ENCODE measurements around the gene RORC.
"Not testable (repeated sequence)": the region's sequence is repeated elsewhere in the genome, so short reads cannot be mapped to it uniquely, and the experiment has no call there.

The RORC gene

GRCh38 chr1:151803915-151804314, 27.7 kb downstream of the RORC start:
- DNase-seq = no peak

GRCh38 chr1:151803164-151803563, 28.4 kb downstream of the RORC start:
- DNase-seq = no peak

- no peak for DNase-seq
Observed at GRCh38 chr1:151802372-151802771, 29.2 kb downstream of the RORC start.

DNA sequence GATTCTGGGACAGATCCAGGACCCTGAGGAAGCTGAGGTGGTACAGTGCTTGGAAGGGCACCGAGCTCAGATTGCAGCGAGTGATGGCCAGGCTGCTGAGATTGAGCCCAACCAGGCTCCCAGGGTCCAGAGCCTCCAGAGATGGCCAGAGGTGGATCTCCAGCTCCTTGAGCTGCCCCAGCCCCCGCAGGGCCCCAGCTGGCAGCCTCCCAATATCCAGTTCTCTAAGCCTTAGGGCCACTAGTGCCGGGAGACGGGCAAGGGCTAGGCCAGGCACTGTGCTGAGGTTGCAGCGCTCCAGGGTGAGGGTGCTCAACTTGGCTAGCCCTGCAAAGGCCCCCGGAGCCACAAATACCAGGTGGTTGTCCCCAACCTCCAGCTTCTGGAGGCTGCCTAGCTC, 29.8 kb downstream of the RORC start:
- no peak for DNase-seq

GRCh38 chr1:151801310-151801820, 30.2 kb downstream of the RORC start:
- DNase-seq = no peak

- DNase-seq = no peak
Observed at GRCh38 chr1:151800830-151801229, 30.8 kb downstream of the RORC start.

DNA sequence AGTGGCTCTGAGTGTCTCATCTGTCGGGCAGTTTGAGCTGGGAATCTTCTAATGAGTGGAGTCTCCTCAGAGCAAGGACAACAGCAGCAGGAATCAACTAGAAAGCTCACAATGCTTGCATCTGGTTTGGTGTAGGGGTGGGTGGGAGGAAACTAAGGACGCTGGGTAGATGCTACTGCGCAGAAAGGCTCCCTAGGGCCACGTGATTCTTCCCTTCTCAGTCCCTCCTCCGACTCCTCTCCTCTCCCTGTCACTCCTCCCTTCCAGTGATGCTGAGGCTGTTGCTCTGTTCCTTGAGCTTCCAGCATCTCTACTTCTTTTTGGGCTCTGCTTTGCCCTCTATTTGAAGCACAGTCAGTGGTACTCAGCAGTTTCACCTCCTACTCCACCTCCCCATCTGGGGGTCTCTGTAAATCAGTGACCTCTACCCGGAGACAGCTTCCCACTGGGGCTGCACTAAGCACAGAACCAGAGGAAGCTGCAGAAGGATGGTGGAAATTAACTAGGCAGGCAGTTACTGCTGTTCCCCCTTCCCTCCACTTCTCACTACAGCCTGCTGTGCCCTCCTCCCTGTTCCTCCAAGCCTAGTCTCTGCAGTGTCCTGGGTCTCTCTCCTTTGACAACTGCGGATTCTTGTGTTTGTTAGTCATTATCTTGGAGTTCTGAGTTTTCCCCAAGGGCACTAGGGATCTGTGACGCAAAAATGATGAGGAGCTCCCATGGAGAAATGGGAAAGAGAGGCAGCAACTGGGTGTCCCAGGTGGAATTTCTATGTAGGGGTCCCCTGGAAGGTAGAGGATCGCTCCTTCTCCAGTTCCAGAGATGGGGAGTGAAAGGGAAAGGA, 32.2 kb downstream of the RORC start:
- no peak for DNase-seq

- DNase-seq = no peak
Observed at GRCh38 chr1:151798571-151798970, 33.0 kb downstream of the RORC start.

DNA sequence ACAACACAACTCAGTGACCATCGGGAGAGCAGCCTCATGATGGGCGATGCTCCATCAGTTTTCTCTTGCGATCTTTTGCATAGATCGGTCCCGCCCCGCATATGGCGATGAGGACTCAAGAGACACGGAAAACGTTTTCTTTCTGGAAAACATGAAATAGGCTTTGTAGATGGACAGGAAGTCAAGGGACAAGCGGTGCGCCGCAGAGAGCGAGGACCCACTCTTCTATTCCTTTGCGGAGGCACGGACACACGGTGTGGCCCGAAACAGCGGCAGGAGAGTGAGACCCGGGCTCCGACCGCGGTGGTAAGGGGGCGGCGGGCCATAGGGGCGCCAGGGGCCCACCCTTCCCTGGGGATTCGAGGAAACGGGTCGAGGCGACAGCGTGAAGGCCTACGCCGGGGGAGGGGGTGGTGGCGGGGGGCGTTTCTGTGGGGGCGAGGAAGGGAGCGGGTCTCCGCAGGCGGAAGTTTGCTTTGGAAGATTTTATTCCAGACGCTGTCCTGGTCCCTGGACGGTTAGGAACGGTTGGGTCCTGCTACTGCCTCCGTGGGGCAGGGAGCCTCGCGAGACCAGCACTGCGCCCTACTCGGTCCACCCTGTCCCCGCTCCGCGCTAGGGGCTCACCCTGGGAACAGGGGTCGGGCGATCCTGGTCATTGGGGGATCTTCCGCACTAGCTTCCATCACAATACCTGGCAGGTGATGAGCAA, 40.5 kb downstream of the RORC start:
- DNase-seq = no peak

GRCh38 chr1:151790071-151790939, 41.3 kb downstream of the RORC start, which contains the start of gene TDRKH:
Gene TDRKH (minus strand): TSS chr1:151790500. CDS start chr1:151783022, 7,478 bp downstream.
- peak; percentile 100 for DNase-seq

- DNase-seq = no peak
Observed at GRCh38 chr1:151787689-151788088, 43.9 kb downstream of the RORC start.

DNA sequence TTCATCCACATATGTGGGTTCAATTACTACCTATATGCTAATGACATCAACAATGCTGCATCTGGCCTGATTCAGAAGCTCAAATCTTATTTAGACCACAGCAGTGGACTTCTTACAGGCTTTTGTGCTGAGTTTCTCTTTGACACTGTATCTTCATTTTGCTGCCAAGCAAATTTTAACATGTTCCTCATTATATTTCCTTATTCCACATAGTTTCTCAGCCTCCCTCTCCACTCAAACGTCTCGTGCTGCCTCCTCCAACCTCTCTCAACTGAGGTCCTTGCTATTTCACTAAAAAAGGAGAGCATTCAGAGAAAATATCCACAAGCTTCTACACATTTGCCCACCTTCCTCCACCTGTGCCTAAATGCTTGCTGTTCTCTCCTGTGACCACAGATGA, 47.8 kb downstream of the RORC start:
- DNase-seq = no peak

- DNase-seq = no peak
Observed at GRCh38 chr1:151782741-151783140, 48.9 kb downstream of the RORC start.

DNA sequence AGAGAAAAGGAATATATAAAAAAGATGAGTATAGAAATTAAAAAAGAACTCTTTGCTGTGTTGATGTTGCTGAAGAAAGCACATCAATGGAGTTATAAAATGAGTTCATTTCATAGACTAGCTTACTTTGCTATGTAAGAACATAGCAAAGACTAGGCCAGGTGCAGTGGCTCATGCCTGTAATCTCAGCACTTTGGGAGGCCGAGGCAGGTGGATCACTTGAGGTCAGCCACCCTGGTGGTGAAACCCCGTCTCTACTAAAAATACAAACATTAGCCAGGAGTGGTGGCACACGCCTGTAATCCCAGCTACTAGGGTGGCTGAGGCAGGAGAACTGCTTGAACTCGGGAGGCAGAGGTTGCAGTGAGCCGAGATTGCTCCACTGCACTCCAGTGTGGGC, 49.6 kb downstream of the RORC start:
- not testable (repeated sequence) for DNase-seq

DNA sequence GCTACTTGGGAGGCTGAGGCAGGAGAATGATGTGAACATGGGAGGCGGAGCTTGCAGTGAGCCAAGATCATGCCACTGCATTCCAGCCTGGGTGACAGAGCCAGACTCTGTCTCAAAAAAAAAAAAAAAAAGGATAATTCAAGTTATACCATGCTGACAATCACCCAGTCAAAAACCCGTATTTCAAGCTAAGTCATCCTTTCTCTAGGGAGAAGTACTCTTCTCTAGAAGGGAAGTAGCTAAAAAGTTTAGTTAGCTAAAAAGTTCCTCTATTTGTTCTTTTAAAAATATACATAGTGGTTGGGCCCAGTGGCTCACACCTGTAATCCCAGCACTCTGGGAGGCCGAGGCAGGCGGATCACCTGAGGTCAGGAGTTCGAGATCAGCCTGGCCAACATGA, 50.9 kb downstream of the RORC start:
- DNase-seq = not testable (repeated sequence)

DNA sequence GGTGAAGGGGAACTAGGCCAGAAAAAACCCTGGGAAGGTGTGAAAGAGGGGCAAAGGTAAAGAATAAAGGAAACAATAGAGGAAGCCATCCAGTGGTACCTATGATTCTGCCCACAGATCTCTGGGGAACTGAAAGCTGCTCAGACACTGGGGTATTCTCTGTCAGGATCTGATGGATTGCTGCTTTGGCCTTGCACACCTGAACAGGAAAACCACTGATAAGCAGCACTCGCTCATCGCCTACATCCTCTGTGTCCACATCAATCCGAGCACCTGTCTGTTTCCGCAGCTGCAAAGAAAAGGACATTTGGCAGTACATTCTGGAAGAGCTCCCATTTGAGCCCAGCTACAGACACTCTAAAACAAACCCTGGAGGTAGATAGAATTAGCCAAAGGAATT, 51.8 kb downstream of the RORC start:
- no peak for DNase-seq

GRCh38 chr1:151777317-151777716, 54.3 kb downstream of the RORC start:
- no peak for DNase-seq

DNA sequence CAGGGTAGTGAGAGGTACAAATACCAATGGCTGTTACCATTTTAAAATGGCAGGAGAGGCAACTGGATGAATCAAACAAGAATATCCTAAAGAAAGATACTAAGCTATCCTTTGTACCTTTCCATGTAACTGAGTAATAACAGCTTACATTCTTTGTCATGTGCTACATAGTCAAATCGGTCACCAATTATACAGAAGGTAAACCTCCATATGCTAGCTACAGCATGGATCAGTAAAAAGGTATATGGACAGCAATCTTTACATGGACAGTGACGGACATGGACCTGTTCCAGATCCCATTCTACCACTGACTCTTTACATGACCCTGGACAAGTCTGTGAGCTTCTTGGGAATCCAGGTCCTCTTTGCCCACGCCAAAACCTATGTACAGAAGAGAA, 54.9 kb downstream of the RORC start:
- no peak for DNase-seq

GRCh38 chr1:151775894-151776664, 55.5 kb downstream of the RORC start:
- DNase-seq = no peak

- DNase-seq = no peak
Observed at GRCh38 chr1:151774256-151774922, 57.2 kb downstream of the RORC start.

DNA sequence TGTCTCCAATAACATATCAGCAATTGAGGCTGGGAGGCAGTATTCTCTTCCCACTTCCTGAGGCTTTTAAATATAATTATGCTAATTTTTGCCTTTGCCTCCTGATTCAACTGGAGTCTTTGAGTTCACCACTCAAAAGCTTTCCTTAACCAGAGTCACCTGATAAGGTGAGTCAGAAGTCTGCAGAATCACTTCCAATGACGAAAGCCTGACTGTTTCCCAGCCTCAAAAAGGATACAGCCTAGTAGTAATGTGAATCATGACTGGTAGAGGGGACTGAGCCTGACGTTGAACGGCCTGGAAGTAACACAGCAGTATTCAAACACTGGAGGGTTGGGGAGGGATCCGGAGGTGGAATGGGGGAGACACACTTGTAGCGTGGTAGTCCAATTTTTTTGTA, 57.9 kb downstream of the RORC start:
- no peak for DNase-seq

- not testable (repeated sequence) for DNase-seq
Observed at GRCh38 chr1:151769270-151769669, 62.3 kb downstream of the RORC start.

Measured in NCI-H187 (cell line).